Lung (tissue), 12 donors: ENCODE results near the gene ASB13. TPM values are rescaled to one million over a fixed set of nuclear protein-coding genes. Genes with fewer than 3 reads are reported as not detected.

Source experiments
- ATAC-seq: fragments of 200-7000 bp; cut with Tn5 transposase; one replicate; pipeline ENCODE4 v1.9.1; 2020; ENCODE audit warnings: moderate number of reproducible peaks; ENCODE audit not compliant: insufficient read depth, low FRiP score
- DNase-seq, 3 donors: peaks; one replicate each; pipeline ENCODE4 v3.0.0-alpha.2; 2013 to 2017
- H3K27ac ChIP-seq, 2 donors: one replicate each; pipeline ENCODE4 v1.5.1; 2013; ENCODE audit warnings: mild to moderate bottlenecking in 2 of 2, moderate library complexity in 2 of 2, control low read depth in 1 of 2, inconsistent platforms in 1 of 2, low read depth in 1 of 2, low read length in 1 of 2
- H3K27me3 ChIP-seq, 3 donors: one replicate each; pipeline ENCODE4 v1.5.1; 2013; ENCODE audit warnings: low read length in 2 of 3; ENCODE audit not compliant: control insufficient read depth in 3 of 3, insufficient read depth in 3 of 3
- H3K36me3 ChIP-seq, 4 donors: one replicate each; pipeline ENCODE4 v1.5.1; 2013; ENCODE audit warnings: low read length in 4 of 4, mild to moderate bottlenecking in 1 of 4, moderate library complexity in 1 of 4; ENCODE audit not compliant: control insufficient read depth in 4 of 4, insufficient read depth in 4 of 4
- H3K4me1 ChIP-seq, 5 donors: one replicate each; pipeline ENCODE4 v1.5.1; 2013; ENCODE audit warnings: low read length in 5 of 5, mild to moderate bottlenecking in 2 of 5, moderate library complexity in 1 of 5; ENCODE audit not compliant: control insufficient read depth in 5 of 5, insufficient read depth in 5 of 5
- H3K4me3 ChIP-seq: one replicate; pipeline ENCODE4 v1.5.1; 2013; ENCODE audit warnings: mild to moderate bottlenecking, control low read depth, moderate library complexity
- H3K9ac ChIP-seq, 2 donors: one replicate each; pipeline ENCODE4 v1.5.1; 2013; ENCODE audit warnings: low read length in 2 of 2, control low read depth in 1 of 2; ENCODE audit not compliant: insufficient read depth in 1 of 2
- H3K9me3 ChIP-seq, 4 donors: one replicate each; pipeline ENCODE4 v1.5.1; 2013; ENCODE audit warnings: low read length in 3 of 4, mild to moderate bottlenecking in 1 of 4, moderate library complexity in 1 of 4; ENCODE audit not compliant: control insufficient read depth in 4 of 4, insufficient read depth in 3 of 4
- WGBS, 2 donors: extraction: QIAGEN DNeasy Blood & Tissue Kit; methylation state at CpG; one replicate each; pipeline ENCODE4 v1.1.7; 2013; 5-methylcytosine and 5-hydroxymethylcytosine counted together
- polyA plus RNA-seq, 2 donors: library from polyadenylated mRNA; stranded (reverse); fragments of 200-250 nt; gene quantifications; one replicate each; pipeline ENCODE4 v1.2.1, GENCODE V29; 2013
- total RNA-seq, 2 donors: library from RNA; depleted of rRNA in 1 of 2; stranded (reverse); fragments of >200 nt in 1 of 2; gene quantifications; one replicate each; pipeline ENCODE4 v1.2.1, GENCODE V29; 2014 to 2021
- TF ChIP-seq, protein P1 (sequence below): IDR thresholded peaks from 2 replicates; pipeline ENCODE4 v1.5.1; 2012; ENCODE audit warnings: mild to moderate bottlenecking; ENCODE audit errors: control extremely low read depth, extremely low read depth
- donor health status: control.
- donor health status: control.
- donor health status: Bipolar disorder and iron deficiency.
- donor health status: healthy.
- donor health status: DM: yes; HTN: yes; CAD: no.

Gene ASB13
- total and polyA plus RNA-seq, 4 donors = 5.2 to 26.2 (median 14.7) TPM

DNA sequence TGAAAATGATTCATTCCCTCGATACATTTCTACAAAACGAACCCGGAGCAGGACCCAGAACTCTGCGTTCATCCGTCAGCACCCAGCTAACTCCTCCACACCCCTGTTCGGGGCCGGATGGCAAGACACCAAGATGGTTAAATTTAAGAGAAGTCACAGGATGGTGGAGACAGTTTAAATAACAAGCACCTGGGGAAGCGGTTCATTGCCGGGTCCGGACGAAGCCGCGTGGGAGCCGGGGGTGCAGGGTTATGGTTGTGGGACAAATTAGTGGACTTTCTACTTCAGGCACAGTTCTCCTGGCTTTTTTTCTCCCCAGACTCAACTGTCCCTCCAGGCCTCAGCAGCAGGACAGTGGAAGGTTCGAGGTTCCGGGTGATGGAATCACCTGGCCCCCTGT is 45.4 kb downstream of the ASB13 start:
- Histone ChIP-seq H3K36me3 (no peaks in the 10 kb centered on the region), H3K9ac (no peak overlapping the region), H3K27me3 (no peaks in the 10 kb centered on the region), H3K9me3 (no peaks in the 10 kb centered on the region), H3K4me1 (peaks cover 0 to 13% (median 7%) of the 10 kb centered on the region in 5 donors), H3K27ac (no peak overlapping the region), H3K4me3 (no peak overlapping the region)
- TF ChIP-seq, protein P1, sequence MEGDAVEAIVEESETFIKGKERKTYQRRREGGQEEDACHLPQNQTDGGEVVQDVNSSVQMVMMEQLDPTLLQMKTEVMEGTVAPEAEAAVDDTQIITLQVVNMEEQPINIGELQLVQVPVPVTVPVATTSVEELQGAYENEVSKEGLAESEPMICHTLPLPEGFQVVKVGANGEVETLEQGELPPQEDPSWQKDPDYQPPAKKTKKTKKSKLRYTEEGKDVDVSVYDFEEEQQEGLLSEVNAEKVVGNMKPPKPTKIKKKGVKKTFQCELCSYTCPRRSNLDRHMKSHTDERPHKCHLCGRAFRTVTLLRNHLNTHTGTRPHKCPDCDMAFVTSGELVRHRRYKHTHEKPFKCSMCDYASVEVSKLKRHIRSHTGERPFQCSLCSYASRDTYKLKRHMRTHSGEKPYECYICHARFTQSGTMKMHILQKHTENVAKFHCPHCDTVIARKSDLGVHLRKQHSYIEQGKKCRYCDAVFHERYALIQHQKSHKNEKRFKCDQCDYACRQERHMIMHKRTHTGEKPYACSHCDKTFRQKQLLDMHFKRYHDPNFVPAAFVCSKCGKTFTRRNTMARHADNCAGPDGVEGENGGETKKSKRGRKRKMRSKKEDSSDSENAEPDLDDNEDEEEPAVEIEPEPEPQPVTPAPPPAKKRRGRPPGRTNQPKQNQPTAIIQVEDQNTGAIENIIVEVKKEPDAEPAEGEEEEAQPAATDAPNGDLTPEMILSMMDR = no peak
- 84 to 87% methylated on average over 16 of the region's 16 CpGs for WGBS, 2 donors
- ATAC-seq (no peak), DNase-seq (no peak)

DNA sequence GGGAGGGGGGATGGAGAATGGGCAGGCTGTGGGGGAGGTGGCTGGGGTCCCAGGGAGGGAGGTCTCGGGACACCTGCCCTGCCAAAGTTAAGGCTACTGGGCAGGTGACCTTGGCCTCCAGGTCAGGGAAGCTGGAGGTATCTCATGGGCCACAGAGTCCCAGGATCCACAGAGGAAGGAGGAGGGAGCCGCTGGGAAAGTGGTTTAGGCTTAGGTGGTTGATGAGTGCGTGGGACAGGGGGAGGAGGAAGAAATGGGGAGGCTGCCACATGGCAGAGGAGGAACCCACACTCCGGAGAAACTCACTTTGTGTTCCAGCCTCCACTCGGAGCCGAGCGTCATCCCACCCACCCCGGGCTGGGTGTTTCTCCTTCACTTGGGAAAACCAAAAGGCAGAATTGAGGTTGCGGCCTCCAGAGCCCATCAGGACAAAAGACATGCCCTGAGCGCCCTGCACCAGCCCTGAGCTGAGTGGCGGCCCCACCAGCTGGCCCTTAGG is 46.1 kb downstream of the ASB13 start:
- 89 to 90% methylated on average over 11 of the region's 11 CpGs for WGBS, 2 donors
- no peak overlapping the region for H3K27ac ChIP-seq

DNA sequence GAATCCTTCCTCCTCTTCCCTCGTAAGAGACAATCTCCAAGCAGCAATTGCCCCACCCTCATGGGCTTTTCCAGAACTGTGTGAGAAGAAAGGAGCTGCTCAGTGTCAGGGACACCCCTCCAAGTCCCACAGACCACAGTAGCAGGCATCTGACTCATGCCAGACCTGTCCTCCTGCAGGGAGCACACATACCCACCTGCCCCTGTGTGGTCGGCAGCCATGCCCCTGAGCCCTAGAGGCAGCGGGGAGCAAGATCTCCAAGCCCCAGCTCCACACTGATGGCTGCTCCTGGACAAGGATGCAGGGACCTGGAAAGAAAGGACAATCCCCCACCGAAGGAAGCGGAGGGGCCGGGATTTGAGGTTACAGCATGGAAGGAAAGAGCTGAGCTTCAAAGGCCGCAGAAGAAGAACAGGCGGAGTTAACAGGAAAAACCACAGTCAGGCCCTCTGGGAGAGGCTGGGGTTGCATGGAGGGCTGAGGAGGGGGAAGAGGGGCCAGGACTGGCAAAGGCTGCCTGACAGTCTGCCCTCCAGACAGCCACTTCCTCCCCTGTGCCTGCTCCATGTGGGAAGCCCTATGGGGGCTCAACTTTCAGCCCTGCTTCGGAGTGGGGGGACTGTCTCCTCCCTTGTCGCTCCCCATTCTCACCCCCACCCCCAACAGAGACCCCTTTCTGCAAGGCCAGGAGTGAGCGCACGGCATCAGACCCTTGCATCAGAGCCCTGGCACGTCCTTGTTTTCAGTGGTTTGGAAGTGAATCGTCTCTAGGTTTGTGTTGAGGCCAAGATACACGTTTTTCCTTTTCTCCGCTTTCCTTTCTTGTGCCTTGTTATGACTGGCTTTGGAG is 46.8 kb downstream of the ASB13 start:
- Histone ChIP-seq H3K4me1 (peaks cover 0 to 13% (median 7%) of the 10 kb centered on the region in 5 donors), H3K9ac (no peak overlapping the region), H3K36me3 (no peaks in the 10 kb centered on the region), H3K27me3 (no peaks in the 10 kb centered on the region), H3K9me3 (no peaks in the 10 kb centered on the region), H3K4me3 (no peak overlapping the region), H3K27ac (no peak overlapping the region)
- DNase-seq (no peak), ATAC-seq (no peak)
- WGBS, 2 donors = 80% methylated on average over 16 of the region's 16 CpGs
- TF ChIP-seq, protein P1 = no peak

More for the DNA sequence above, 46.1 kb downstream of the ASB13 start:
- peaks cover 0 to 13% (median 7%) of the 10 kb centered on the region in 5 donors for H3K4me1 ChIP-seq
- no peaks in the 10 kb centered on the region for H3K9me3 ChIP-seq
- no peak overlapping the region for H3K4me3 ChIP-seq
- TF ChIP-seq, protein P1 = no peak
- H3K36me3 ChIP-seq = no peaks in the 10 kb centered on the region
- DNase-seq (no peak), ATAC-seq (no peak)
- H3K9ac ChIP-seq = no peak overlapping the region
- no peaks in the 10 kb centered on the region for H3K27me3 ChIP-seq
